ENCODE data around the gene ACOT12.

The ACOT12 gene

DNA sequence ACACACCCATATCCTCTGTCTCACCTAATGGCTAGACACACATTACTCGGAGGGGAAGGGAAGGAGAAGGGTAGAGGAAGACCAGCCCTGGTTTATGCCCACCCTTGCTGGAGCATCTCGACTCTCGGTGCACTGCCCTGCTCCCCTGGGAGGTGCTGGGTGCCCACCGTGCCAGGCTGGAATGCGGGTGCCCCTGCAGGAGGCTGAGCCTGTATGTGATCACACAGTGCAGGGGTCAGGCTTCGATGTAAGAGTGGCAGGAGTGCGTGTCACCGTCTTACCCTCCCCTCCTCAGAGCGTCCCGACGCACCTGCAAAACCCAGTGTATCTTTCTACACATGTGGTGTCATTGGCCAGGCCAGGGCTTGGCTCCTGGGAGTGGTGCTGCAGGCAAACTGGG is 7.3 kb upstream of the ACOT12 start:
- H3K9me3 ChIP-seq (ENCODE audit: control insufficient read depth in 1 of 2, low read length in 2 of 2) = no peaks in the 10 kb centered on the region
- H3K27me3 ChIP-seq (ENCODE audit: control insufficient read depth in 1 of 2, insufficient read depth in 2 of 2, low read length in 2 of 2) = no peaks in the 10 kb centered on the region
- H3K4me1 ChIP-seq (ENCODE audit: control insufficient read depth in 1 of 2, insufficient read depth in 2 of 2, low read length in 2 of 2) = peaks cover 0 to 5% of the 10 kb centered on the region in 2 donors
- no peak overlapping the region for H3K4me3 ChIP-seq (ENCODE audit: low read depth in 1 of 2, low read length in 2 of 2)
- no peak overlapping the region for H3K27ac ChIP-seq (ENCODE audit: low read depth, low read length)
- H3K36me3 ChIP-seq (ENCODE audit: control insufficient read depth in 1 of 2, insufficient read depth in 2 of 2, low read length in 2 of 2) = no peaks in the 10 kb centered on the region
- H3K9ac ChIP-seq (ENCODE audit: low read depth in 1 of 2, low read length in 2 of 2) = no peak overlapping the region

DNA sequence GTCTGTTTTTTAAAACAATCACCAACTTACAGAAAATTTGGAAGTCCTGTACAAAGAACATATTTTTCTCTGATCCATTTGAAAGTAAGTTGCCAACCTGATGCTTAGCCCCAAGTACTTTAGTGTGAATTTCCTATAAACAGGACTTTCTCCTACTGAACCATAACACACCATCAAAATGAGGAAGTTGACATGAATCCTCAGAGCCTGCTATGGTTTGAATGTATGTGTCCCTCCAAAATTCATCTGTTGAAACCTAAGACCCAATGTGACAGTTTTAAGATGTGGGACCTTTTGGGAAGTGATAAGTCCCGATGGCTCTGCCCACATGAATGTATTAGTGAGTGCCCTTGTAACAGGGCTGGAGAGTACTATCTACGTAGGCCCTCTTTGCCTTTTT is 6.4 kb upstream of the ACOT12 start:
- Histone ChIP-seq H3K36me3 (ENCODE audit: control insufficient read depth in 1 of 2, insufficient read depth in 2 of 2, low read length in 2 of 2) (no peaks in the 10 kb centered on the region), H3K4me3 (ENCODE audit: low read depth in 1 of 2, low read length in 2 of 2) (no peak overlapping the region), H3K9me3 (ENCODE audit: control insufficient read depth in 1 of 2, low read length in 2 of 2) (no peaks in the 10 kb centered on the region), H3K9ac (ENCODE audit: low read depth in 1 of 2, low read length in 2 of 2) (no peak overlapping the region), H3K27ac (ENCODE audit: low read depth, low read length) (no peak overlapping the region), H3K27me3 (ENCODE audit: control insufficient read depth in 1 of 2, insufficient read depth in 2 of 2, low read length in 2 of 2) (peaks cover 0 to under 1% of the 10 kb centered on the region in 2 donors), H3K4me1 (ENCODE audit: control insufficient read depth in 1 of 2, insufficient read depth in 2 of 2, low read length in 2 of 2) (peaks cover 0 to 5% of the 10 kb centered on the region in 2 donors)

DNA sequence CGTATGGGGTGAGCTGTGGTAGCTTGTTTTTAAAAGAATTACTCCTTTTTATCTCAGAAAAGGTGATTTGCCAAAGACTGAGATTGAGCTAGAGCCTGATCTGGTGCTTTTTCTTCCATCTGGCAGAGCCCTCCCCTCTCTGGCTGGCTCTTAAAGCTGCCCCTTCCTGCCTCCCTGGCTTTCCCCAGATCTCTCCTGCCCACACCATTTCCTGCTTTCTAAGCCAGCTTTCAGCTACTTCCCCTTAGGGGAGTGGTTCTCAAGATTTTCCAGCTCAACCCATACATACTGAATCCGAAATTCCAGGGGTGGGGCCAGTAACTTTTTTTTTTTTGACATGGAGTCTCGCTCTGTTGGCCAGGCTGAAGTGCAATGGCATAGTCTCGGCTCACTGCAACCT is 4.8 kb upstream of the ACOT12 start:
- Histone ChIP-seq H3K36me3 (ENCODE audit: control insufficient read depth in 1 of 2, insufficient read depth in 2 of 2, low read length in 2 of 2) (no peaks in the 10 kb centered on the region), H3K27me3 (ENCODE audit: control insufficient read depth in 1 of 2, insufficient read depth in 2 of 2, low read length in 2 of 2) (peaks cover 4 to 11% of the 10 kb centered on the region in 2 donors), H3K4me1 (ENCODE audit: control insufficient read depth in 1 of 2, insufficient read depth in 2 of 2, low read length in 2 of 2) (peaks cover 0 to 10% of the 10 kb centered on the region in 2 donors), H3K4me3 (ENCODE audit: low read depth in 1 of 2, low read length in 2 of 2) (no peak overlapping the region), H3K9ac (ENCODE audit: low read depth in 1 of 2, low read length in 2 of 2) (no peak overlapping the region), H3K27ac (ENCODE audit: low read depth, low read length) (no peak overlapping the region), H3K9me3 (ENCODE audit: control insufficient read depth in 1 of 2, low read length in 2 of 2) (peaks cover 2 to 4% of the 10 kb centered on the region in 2 donors)

DNA sequence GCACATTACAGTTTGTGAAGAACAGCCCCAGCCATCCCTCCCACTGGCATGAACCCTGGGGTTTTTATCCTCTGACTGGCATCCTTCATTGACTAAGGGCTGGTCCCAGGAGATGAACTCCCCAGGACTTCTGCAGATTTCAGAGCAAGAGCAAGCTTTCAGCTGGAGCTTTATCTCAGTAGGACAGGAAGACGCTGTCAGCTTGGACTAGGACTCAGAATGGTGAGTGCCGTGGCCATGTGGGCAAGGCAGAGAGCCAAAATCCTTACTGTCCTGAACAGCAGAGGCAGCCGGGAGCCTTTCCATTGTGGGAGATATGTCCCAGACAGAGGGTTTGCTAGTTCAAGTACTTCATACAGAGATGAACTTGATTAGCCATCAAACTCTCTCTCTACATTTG is 3.2 kb upstream of the ACOT12 start:
- H3K27ac ChIP-seq (ENCODE audit: low read depth, low read length) = no peak overlapping the region
- H3K36me3 ChIP-seq (ENCODE audit: control insufficient read depth in 1 of 2, insufficient read depth in 2 of 2, low read length in 2 of 2) = no peaks in the 10 kb centered on the region
- no peak overlapping the region for H3K4me3 ChIP-seq (ENCODE audit: low read depth in 1 of 2, low read length in 2 of 2)
- H3K27me3 ChIP-seq (ENCODE audit: control insufficient read depth in 1 of 2, insufficient read depth in 2 of 2, low read length in 2 of 2) = peaks cover 11% of the 10 kb centered on the region in 2 donors
- no peak overlapping the region for H3K9ac ChIP-seq (ENCODE audit: low read depth in 1 of 2, low read length in 2 of 2)
- peaks cover 2 to 4% of the 10 kb centered on the region in 2 donors for H3K9me3 ChIP-seq (ENCODE audit: control insufficient read depth in 1 of 2, low read length in 2 of 2)
- peaks cover 0 to 9% of the 10 kb centered on the region in 2 donors for H3K4me1 ChIP-seq (ENCODE audit: control insufficient read depth in 1 of 2, insufficient read depth in 2 of 2, low read length in 2 of 2)

DNA sequence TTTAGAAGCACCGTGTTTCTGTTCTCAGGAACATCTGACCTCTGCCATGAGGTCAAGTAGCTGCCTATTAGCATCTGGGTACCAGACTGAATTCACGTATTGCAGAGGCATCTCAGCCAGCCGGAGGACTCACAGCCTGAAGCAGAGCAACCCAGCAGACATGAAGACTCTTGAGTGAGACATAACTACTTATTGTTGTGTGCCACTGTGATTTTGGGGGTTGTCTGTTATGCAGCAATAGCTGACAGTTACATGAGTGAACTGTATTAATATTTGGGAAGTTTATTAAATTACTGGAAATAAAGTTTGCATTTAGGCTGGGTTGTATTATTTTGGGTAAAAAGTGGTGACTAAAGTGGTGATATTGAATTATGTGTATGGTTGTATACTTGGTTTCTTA is 1.3 kb upstream of the ACOT12 start:
- Histone ChIP-seq H3K9ac (ENCODE audit: low read depth in 1 of 2, low read length in 2 of 2) (no peak overlapping the region), H3K4me3 (ENCODE audit: low read depth in 1 of 2, low read length in 2 of 2) (no peak overlapping the region), H3K27ac (ENCODE audit: low read depth, low read length) (no peak overlapping the region), H3K4me1 (ENCODE audit: control insufficient read depth in 1 of 2, insufficient read depth in 2 of 2, low read length in 2 of 2) (peaks cover 0 to 5% of the 10 kb centered on the region in 2 donors), H3K9me3 (ENCODE audit: control insufficient read depth in 1 of 2, low read length in 2 of 2) (peaks cover 2 to 4% of the 10 kb centered on the region in 2 donors), H3K27me3 (ENCODE audit: control insufficient read depth in 1 of 2, insufficient read depth in 2 of 2, low read length in 2 of 2) (peaks cover 15 to 16% of the 10 kb centered on the region in 2 donors), H3K36me3 (ENCODE audit: control insufficient read depth in 1 of 2, insufficient read depth in 2 of 2, low read length in 2 of 2) (no peaks in the 10 kb centered on the region)

DNA sequence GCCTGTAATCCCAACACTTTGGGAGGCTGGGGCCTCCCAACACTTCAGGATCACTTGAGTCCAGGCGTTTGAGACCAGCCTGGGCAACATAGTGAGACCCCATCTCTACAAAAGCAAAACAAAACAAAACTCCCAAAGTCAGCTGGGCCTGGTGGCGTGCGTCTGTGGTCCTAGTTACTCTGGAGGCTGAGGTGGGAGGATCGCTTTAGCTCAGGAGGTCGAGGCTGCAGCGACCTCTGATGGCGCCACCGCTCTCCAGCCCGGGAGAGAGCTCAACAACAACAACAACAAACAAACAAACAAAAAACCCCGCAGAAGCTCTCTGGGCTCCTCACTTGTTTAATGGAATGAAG is 528 bp downstream of the ACOT12 start:
- Histone ChIP-seq H3K4me3 (ENCODE audit: low read depth in 1 of 2, low read length in 2 of 2) (no peak overlapping the region), H3K9me3 (ENCODE audit: control insufficient read depth in 1 of 2, low read length in 2 of 2) (peaks cover 2 to 4% of the 10 kb centered on the region in 2 donors), H3K27ac (ENCODE audit: low read depth, low read length) (no peak overlapping the region), H3K36me3 (ENCODE audit: control insufficient read depth in 1 of 2, insufficient read depth in 2 of 2, low read length in 2 of 2) (no peaks in the 10 kb centered on the region), H3K9ac (ENCODE audit: low read depth in 1 of 2, low read length in 2 of 2) (no peak overlapping the region), H3K4me1 (ENCODE audit: control insufficient read depth in 1 of 2, insufficient read depth in 2 of 2, low read length in 2 of 2) (peaks cover 0 to 5% of the 10 kb centered on the region in 2 donors), H3K27me3 (ENCODE audit: control insufficient read depth in 1 of 2, insufficient read depth in 2 of 2, low read length in 2 of 2) (peaks cover 16 to 19% of the 10 kb centered on the region in 2 donors)

DNA sequence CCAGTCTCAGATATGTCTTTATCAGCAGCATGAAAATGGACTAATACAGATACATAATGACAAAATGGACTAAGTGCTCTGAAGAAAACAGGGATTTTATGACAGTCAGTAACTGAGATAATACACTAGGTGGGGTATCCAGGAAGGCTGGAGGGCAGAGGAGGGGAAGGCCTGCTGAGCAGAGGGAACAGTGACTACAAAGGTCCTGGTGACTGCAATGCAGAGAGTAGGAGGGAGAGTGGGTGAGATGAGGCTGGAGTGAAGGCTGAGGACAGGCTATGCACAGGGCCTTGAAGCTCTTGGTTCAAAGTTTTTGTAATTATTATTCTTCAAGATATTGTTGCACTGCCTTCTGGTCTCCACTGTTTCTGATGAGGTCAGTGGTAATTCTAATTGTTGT is 4.9 kb downstream of the ACOT12 start:
- H3K9ac ChIP-seq (ENCODE audit: low read depth in 1 of 2, low read length in 2 of 2) = no peak overlapping the region
- no peaks in the 10 kb centered on the region for H3K4me1 ChIP-seq (ENCODE audit: control insufficient read depth in 1 of 2, insufficient read depth in 2 of 2, low read length in 2 of 2)
- H3K36me3 ChIP-seq (ENCODE audit: control insufficient read depth in 1 of 2, insufficient read depth in 2 of 2, low read length in 2 of 2) = no peaks in the 10 kb centered on the region
- H3K9me3 ChIP-seq (ENCODE audit: control insufficient read depth in 1 of 2, low read length in 2 of 2) = no peaks in the 10 kb centered on the region
- H3K4me3 ChIP-seq (ENCODE audit: low read depth in 1 of 2, low read length in 2 of 2) = no peak overlapping the region
- no peak overlapping the region for H3K27ac ChIP-seq (ENCODE audit: low read depth, low read length)
- peaks cover 4 to 15% of the 10 kb centered on the region in 2 donors for H3K27me3 ChIP-seq (ENCODE audit: control insufficient read depth in 1 of 2, insufficient read depth in 2 of 2, low read length in 2 of 2)

DNA sequence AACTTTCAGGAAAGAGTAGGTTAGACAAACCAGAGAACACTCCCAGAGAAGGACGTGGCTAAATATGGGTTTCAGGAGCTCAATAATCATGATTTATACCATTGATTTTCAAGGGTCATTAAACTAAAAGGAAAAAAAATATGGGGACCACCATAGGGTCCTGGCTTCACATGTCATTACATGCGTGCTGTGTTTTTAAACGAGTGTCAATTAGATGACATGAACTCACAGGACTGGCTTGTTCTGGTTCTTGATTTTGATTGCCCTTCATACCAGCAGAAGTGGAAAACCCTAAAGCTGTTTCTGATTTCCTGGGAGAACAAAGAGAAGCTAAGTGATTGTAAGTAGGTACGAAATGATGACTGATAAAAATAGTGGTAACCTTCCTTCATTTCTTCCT is 5.8 kb downstream of the ACOT12 start:
- no peak overlapping the region for H3K9ac ChIP-seq (ENCODE audit: low read depth in 1 of 2, low read length in 2 of 2)
- no peaks in the 10 kb centered on the region for H3K9me3 ChIP-seq (ENCODE audit: control insufficient read depth in 1 of 2, low read length in 2 of 2)
- no peaks in the 10 kb centered on the region for H3K36me3 ChIP-seq (ENCODE audit: control insufficient read depth in 1 of 2, insufficient read depth in 2 of 2, low read length in 2 of 2)
- H3K27ac ChIP-seq (ENCODE audit: low read depth, low read length) = no peak overlapping the region
- peaks cover 4 to 15% of the 10 kb centered on the region in 2 donors for H3K27me3 ChIP-seq (ENCODE audit: control insufficient read depth in 1 of 2, insufficient read depth in 2 of 2, low read length in 2 of 2)
- no peak overlapping the region for H3K4me3 ChIP-seq (ENCODE audit: low read depth in 1 of 2, low read length in 2 of 2)
- no peaks in the 10 kb centered on the region for H3K4me1 ChIP-seq (ENCODE audit: control insufficient read depth in 1 of 2, insufficient read depth in 2 of 2, low read length in 2 of 2)

DNA sequence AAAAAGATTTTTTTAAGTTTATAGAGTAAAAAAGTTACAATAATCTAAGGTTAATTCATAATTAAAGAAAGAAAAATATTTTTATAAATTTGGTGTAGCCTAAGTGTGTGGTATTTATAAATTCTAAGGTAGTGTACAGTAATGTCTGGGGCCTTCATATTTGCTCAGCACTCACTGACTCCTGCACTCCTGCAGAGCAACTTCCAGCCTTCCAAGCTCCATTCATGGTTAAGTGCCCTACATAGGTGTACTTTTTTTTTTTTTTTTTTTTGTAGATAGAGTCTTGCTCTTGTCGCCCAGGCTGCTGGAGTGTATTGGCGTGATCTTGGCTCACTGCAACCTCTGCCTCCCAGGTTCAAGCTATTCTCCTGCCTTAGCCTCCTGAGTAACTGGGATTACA is 10.1 kb downstream of the ACOT12 start:
- no peak overlapping the region for H3K9ac ChIP-seq (ENCODE audit: low read depth in 1 of 2, low read length in 2 of 2)
- no peak overlapping the region for H3K27ac ChIP-seq (ENCODE audit: low read depth, low read length)
- H3K4me1 ChIP-seq (ENCODE audit: control insufficient read depth in 1 of 2, insufficient read depth in 2 of 2, low read length in 2 of 2) = no peaks in the 10 kb centered on the region

DNA sequence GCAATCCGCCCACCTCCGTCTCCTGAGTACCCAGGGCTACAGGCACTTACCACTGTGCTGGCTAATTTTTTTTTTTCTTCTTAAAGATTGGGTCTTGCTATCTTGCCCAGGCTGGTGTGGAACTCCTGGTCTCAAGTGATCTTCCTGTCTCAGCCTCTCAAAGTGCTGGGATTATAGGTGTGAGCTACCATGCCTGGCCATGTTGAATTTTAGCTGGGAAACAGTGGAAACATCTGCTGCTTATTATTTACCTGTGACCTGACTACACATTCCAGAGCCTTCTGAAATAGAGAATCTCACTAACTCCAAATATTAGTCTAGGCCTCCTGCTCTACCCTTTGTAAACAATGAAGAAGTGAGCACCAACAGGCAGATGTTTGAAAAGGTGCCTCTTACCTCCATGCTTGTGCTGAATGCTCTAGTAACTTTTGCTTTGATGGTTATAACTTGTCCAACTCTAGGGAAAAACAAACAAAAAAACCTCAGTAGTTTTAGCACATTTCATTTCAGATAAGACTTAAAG is 22.5 kb downstream of the ACOT12 start:
- no peaks in the 10 kb centered on the region for H3K27me3 ChIP-seq (ENCODE audit: control insufficient read depth in 1 of 2, insufficient read depth in 2 of 2, low read length in 2 of 2)
- H3K27ac ChIP-seq (ENCODE audit: low read depth, low read length) = no peak overlapping the region
- H3K36me3 ChIP-seq (ENCODE audit: control insufficient read depth in 1 of 2, insufficient read depth in 2 of 2, low read length in 2 of 2) = no peaks in the 10 kb centered on the region
- no peaks in the 10 kb centered on the region for H3K4me1 ChIP-seq (ENCODE audit: control insufficient read depth in 1 of 2, insufficient read depth in 2 of 2, low read length in 2 of 2)
- H3K4me3 ChIP-seq (ENCODE audit: low read depth in 1 of 2, low read length in 2 of 2) = no peak overlapping the region
- no peak overlapping the region for H3K9ac ChIP-seq (ENCODE audit: low read depth in 1 of 2, low read length in 2 of 2)
- no peaks in the 10 kb centered on the region for H3K9me3 ChIP-seq (ENCODE audit: control insufficient read depth in 1 of 2, low read length in 2 of 2)

More for the DNA sequence above, 10.1 kb downstream of the ACOT12 start:
- Histone ChIP-seq H3K9me3 (ENCODE audit: control insufficient read depth in 1 of 2, low read length in 2 of 2) (no peaks in the 10 kb centered on the region), H3K4me3 (ENCODE audit: low read depth in 1 of 2, low read length in 2 of 2) (no peak overlapping the region), H3K36me3 (ENCODE audit: control insufficient read depth in 1 of 2, insufficient read depth in 2 of 2, low read length in 2 of 2) (no peaks in the 10 kb centered on the region), H3K27me3 (ENCODE audit: control insufficient read depth in 1 of 2, insufficient read depth in 2 of 2, low read length in 2 of 2) (peaks cover 0 to under 1% of the 10 kb centered on the region in 2 donors)

DNA sequence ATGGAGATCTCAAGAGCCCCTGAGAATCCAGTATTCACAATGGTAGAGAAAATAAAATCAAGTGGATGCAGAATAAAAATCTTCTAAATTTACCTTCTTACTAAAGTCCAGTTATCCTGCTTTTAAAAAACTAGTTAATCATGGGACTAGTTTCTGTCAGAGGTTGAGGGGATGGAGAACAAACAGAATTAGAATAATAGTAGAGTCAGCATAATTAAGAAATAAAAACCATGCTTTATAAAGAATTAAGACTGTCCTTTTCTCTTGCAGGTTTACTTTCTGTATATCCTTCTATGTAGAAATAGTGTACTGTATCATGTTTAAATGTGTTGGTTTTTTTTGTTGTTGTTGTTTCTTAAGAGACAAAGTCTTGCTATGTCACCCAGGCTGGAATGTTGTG is 23.0 kb downstream of the ACOT12 start:
- Histone ChIP-seq H3K4me3 (ENCODE audit: low read depth in 1 of 2, low read length in 2 of 2) (no peak overlapping the region), H3K27ac (ENCODE audit: low read depth, low read length) (no peak overlapping the region), H3K4me1 (ENCODE audit: control insufficient read depth in 1 of 2, insufficient read depth in 2 of 2, low read length in 2 of 2) (no peaks in the 10 kb centered on the region), H3K9me3 (ENCODE audit: control insufficient read depth in 1 of 2, low read length in 2 of 2) (no peaks in the 10 kb centered on the region), H3K9ac (ENCODE audit: low read depth in 1 of 2, low read length in 2 of 2) (no peak overlapping the region), H3K27me3 (ENCODE audit: control insufficient read depth in 1 of 2, insufficient read depth in 2 of 2, low read length in 2 of 2) (no peaks in the 10 kb centered on the region), H3K36me3 (ENCODE audit: control insufficient read depth in 1 of 2, insufficient read depth in 2 of 2, low read length in 2 of 2) (no peaks in the 10 kb centered on the region)

All from duodenal mucosa (tissue), 2 donors.